Measurements from ENCODE around the gene NDUFB8.

Gene NDUFB8

DNA sequence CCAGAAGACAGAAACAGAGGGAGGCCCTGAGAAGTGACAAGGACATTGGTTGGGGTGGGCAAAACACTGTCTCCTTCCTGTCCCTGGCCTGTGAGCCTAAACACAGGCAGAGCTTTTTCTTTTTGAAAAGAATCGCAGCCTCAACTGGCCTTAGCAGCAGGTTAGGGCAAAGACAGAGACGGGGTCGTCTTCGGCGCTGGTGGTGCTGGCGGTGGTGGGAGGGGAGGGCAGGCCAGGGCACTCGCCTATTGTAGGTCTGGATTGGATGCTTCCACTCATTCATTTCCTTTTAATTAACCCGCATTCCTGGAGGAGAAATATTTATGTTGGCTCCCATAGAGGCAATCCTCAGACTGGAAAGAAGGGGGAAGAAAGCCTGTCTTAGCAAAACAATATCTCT is 44.3 kb downstream of the NDUFB8 start:
- TF ChIP-seq, protein P1, sequence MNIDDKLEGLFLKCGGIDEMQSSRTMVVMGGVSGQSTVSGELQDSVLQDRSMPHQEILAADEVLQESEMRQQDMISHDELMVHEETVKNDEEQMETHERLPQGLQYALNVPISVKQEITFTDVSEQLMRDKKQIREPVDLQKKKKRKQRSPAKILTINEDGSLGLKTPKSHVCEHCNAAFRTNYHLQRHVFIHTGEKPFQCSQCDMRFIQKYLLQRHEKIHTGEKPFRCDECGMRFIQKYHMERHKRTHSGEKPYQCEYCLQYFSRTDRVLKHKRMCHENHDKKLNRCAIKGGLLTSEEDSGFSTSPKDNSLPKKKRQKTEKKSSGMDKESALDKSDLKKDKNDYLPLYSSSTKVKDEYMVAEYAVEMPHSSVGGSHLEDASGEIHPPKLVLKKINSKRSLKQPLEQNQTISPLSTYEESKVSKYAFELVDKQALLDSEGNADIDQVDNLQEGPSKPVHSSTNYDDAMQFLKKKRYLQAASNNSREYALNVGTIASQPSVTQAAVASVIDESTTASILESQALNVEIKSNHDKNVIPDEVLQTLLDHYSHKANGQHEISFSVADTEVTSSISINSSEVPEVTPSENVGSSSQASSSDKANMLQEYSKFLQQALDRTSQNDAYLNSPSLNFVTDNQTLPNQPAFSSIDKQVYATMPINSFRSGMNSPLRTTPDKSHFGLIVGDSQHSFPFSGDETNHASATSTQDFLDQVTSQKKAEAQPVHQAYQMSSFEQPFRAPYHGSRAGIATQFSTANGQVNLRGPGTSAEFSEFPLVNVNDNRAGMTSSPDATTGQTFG (tag by site-specific recombination; IDR thresholded peaks at IDR 0.05; ENCODE audit: borderline replicate concordance), result no peak
- TF ChIP-seq ZNF514 (tag by site-specific recombination; IDR thresholded peaks at IDR 0.05), result no peak
- TF ChIP-seq, protein P2, sequence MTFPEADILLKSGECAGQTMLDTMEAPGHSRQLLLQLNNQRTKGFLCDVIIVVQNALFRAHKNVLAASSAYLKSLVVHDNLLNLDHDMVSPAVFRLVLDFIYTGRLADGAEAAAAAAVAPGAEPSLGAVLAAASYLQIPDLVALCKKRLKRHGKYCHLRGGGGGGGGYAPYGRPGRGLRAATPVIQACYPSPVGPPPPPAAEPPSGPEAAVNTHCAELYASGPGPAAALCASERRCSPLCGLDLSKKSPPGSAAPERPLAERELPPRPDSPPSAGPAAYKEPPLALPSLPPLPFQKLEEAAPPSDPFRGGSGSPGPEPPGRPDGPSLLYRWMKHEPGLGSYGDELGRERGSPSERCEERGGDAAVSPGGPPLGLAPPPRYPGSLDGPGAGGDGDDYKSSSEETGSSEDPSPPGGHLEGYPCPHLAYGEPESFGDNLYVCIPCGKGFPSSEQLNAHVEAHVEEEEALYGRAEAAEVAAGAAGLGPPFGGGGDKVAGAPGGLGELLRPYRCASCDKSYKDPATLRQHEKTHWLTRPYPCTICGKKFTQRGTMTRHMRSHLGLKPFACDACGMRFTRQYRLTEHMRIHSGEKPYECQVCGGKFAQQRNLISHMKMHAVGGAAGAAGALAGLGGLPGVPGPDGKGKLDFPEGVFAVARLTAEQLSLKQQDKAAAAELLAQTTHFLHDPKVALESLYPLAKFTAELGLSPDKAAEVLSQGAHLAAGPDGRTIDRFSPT (tag by site-specific recombination; IDR thresholded peaks at IDR 0.05), result no peak
- no peak for TF ChIP-seq ZNF843 (tag by site-specific recombination; IDR thresholded peaks at IDR 0.05)
- no peak for TF ChIP-seq KLF8 (tag by site-specific recombination; IDR thresholded peaks at IDR 0.05)
- CTCF ChIA-PET, result interaction anchor here (0.9 to 4.2 kb wide), 6 partner anchors 11 to 53 kb away, joined by 3 to 34 read pairs (median 4); no protein-coding TSS in a partner anchor

DNA sequence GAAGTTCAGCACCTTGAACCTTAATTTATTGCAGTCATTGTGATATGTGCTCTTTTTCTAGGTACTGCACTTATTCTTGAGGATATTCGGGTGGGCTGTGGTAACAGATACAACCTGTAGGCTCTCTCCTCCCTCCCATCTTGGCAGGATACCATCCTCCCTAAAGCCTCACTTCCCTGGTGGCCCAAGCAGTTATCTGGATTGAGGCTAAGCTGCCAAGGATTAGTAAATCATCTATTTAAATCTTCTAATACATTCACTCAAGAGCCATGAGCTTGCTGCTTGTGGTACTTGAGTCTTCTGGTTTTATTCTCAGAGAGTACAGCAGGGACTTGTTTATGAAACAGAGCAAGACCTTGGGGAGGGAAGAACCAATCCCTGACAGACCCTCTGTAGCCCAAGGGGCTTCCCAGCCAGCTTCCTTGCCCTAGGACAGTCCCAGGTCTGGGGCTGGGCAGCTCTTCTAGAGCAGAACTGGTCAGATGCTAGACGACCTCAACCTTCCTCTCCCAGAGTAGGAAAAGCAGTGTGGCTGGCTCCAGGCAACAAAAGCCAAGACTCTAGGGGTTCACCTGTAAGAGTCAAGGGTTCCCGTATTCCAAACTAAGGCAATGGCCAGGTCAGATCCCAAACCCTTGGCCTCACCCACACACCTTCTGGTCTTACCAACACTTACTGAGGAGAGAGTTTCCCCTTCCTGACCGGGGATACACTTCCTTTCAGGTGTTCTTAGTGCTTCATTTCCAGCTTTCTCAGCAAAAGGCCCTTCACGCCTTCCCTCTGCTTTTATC is 45.6 kb downstream of the NDUFB8 start:
- no peak for TF ChIP-seq ZNF768 (tag by site-specific recombination; IDR thresholded peaks at IDR 0.05)
- no peak for TF ChIP-seq ZNF10 (tag by site-specific recombination; IDR thresholded peaks at IDR 0.05)
- TF ChIP-seq, protein P3, sequence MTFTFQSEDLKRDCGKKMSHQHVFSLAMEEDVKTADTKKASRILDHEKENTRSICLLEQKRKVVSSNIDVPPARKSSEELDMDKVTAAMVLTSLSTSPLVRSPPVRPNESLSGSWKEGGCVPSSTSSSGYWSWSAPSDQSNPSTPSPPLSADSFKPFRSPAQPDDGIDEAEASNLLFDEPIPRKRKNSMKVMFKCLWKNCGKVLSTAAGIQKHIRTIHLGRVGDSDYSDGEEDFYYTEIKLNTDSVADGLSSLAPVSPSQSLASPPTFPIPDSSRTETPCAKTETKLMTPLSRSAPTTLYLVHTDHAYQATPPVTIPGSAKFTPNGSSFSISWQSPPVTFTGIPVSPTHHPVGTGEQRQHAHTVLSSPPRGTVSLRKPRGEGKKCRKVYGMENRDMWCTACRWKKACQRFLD (tag by site-specific recombination; IDR thresholded peaks at IDR 0.05), result no peak
- TF ChIP-seq ZNF157 (tag by site-specific recombination; IDR thresholded peaks at IDR 0.05), result no peak
- no peak for TF ChIP-seq ZNF785 (tag by site-specific recombination; IDR thresholded peaks at IDR 0.05)
- no peak for TF ChIP-seq SP2 (tag by site-specific recombination; IDR thresholded peaks at IDR 0.05)
- no peak for TF ChIP-seq ZNF626 (tag by site-specific recombination; IDR thresholded peaks at IDR 0.05)
- no peak for TF ChIP-seq ZNF335 (tag by site-specific recombination; conservative IDR thresholded peaks at IDR 0.05)
- TF ChIP-seq ZNF366 (tag by site-specific recombination; conservative IDR thresholded peaks at IDR 0.05), result no peak
- no peak for TF ChIP-seq ZNF221 (tag by site-specific recombination; IDR thresholded peaks at IDR 0.05; ENCODE audit: borderline replicate concordance)
- TF ChIP-seq ZNF501 (tag by site-specific recombination; IDR thresholded peaks at IDR 0.05), result no peak
- TF ChIP-seq ZNF324 (tag by site-specific recombination; IDR thresholded peaks at IDR 0.05), result no peak
- TF ChIP-seq ZNF660 (tag by site-specific recombination; IDR thresholded peaks at IDR 0.05), result no peak
- TF ChIP-seq ZNF169 (tag by site-specific recombination; IDR thresholded peaks at IDR 0.05), result no peak
- TF ChIP-seq, protein P4, sequence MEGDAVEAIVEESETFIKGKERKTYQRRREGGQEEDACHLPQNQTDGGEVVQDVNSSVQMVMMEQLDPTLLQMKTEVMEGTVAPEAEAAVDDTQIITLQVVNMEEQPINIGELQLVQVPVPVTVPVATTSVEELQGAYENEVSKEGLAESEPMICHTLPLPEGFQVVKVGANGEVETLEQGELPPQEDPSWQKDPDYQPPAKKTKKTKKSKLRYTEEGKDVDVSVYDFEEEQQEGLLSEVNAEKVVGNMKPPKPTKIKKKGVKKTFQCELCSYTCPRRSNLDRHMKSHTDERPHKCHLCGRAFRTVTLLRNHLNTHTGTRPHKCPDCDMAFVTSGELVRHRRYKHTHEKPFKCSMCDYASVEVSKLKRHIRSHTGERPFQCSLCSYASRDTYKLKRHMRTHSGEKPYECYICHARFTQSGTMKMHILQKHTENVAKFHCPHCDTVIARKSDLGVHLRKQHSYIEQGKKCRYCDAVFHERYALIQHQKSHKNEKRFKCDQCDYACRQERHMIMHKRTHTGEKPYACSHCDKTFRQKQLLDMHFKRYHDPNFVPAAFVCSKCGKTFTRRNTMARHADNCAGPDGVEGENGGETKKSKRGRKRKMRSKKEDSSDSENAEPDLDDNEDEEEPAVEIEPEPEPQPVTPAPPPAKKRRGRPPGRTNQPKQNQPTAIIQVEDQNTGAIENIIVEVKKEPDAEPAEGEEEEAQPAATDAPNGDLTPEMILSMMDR (tag by site-specific recombination; IDR thresholded peaks at IDR 0.05), result no peak
- TF ChIP-seq YY2 (tag by site-specific recombination; IDR thresholded peaks at IDR 0.05), result no peak
- TF ChIP-seq GFI1B (tag by site-specific recombination; IDR thresholded peaks at IDR 0.05), result no peak
- TF ChIP-seq OVOL3 (tag by site-specific recombination; IDR thresholded peaks at IDR 0.05), result no peak
- no peak overlapping the region for H3K27ac ChIP-seq (ENCODE audit: extremely low read depth, low read depth, low read length)
- ChIA-PET CTCF (interaction anchor here (0.6 to 4.2 kb wide), 15 partner anchors 8 to 1583 kb away, joined by 3 to 40 read pairs (median 14); partner anchors contain the start of gene SEC31B), POLR2A (interaction anchor here (0.6 kb wide), 1 partner anchor 514 kb away, joined by 3 read pairs; no protein-coding TSS in a partner anchor)
- H3K4me1 ChIP-seq (ENCODE audit: control insufficient read depth, insufficient read depth, low read length), result peaks cover 2% of the 10 kb centered on the region; the same call in 1 of the 2 replicates
- H3K36me3 ChIP-seq (ENCODE audit: control insufficient read depth in 2 of 2, insufficient read depth in 1 of 2, low read length in 2 of 2), result peaks cover 0 to 40% of the 10 kb centered on the region in 2 experiments; a peak in 1 of 3 replicates
- no peaks in the 10 kb centered on the region for H3K9me3 ChIP-seq (ENCODE audit: control insufficient read depth, insufficient read depth, low read depth, low read length)
- H3K4me3 ChIP-seq (ENCODE audit: low read depth, low read length), result no peak overlapping the region

More for the DNA sequence above, 44.3 kb downstream of the NDUFB8 start:
- Histone ChIP-seq H3K4me1 (ENCODE audit: control insufficient read depth, insufficient read depth, low read length) (no peaks in the 10 kb centered on the region), H3K36me3 (ENCODE audit: control insufficient read depth in 2 of 2, insufficient read depth in 1 of 2, low read length in 2 of 2) (peaks cover 0 to 52% of the 10 kb centered on the region in 2 experiments; a peak in 1 of 3 replicates), H3K27ac (ENCODE audit: extremely low read depth, low read depth, low read length) (no peak overlapping the region), H3K4me3 (ENCODE audit: low read depth, low read length) (no peak overlapping the region), H3K9me3 (ENCODE audit: control insufficient read depth, insufficient read depth, low read depth, low read length) (no peaks in the 10 kb centered on the region)
- POLR2A ChIA-PET, result no interaction called here
